Measurements from ENCODE around the gene AKAP9. TPM values are rescaled to one million over a fixed set of nuclear protein-coding genes. Genes with fewer than 3 reads are reported as not detected.
"Not testable (repeated sequence)": the region's sequence is repeated elsewhere in the genome, so short reads cannot be mapped to it uniquely, and the experiment has no call there.

AKAP9 gene
- total RNA-seq, 4 donors from 2014 or later: 49.4 to 192 (median 68.0) TPM

DNA sequence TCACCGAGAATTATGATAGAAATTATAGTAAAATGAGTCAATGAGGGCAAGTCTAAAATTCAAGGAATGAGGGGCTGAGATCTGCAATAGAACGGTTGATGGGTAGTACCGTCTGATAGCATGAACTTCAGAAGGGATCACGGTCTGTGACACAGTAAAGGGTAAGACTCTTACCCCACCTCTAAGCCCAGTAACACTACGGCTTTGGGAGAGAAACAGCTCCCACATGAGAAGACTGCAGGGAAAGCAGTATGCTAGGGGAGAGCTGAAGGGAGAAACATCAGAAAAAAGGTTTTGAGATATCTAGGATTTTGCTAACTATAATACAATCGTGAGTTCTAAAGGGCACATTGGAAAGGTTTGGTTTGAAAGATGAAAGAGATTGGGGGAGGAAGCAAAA is 12.8 kb upstream of the AKAP9 start:
- no peak overlapping the region for H3K27ac ChIP-seq
- WGBS: 77% methylated on average over 5 of the region's 6 CpGs
- DNase-seq (ENCODE audit: low spot score in 2 of 2): no peak
- H3K4me3 ChIP-seq: no peak overlapping the region
- H3K36me3 ChIP-seq: no peaks in the 10 kb centered on the region
- TF ChIP-seq EP300 (IDR thresholded peaks at IDR 0.05) (no peak), POLR2AphosphoS5 (IDR thresholded peaks at IDR 0.05) (no peak), POLR2A (IDR thresholded peaks at IDR 0.05) (no peak)
- TF ChIP-seq, protein P1, sequence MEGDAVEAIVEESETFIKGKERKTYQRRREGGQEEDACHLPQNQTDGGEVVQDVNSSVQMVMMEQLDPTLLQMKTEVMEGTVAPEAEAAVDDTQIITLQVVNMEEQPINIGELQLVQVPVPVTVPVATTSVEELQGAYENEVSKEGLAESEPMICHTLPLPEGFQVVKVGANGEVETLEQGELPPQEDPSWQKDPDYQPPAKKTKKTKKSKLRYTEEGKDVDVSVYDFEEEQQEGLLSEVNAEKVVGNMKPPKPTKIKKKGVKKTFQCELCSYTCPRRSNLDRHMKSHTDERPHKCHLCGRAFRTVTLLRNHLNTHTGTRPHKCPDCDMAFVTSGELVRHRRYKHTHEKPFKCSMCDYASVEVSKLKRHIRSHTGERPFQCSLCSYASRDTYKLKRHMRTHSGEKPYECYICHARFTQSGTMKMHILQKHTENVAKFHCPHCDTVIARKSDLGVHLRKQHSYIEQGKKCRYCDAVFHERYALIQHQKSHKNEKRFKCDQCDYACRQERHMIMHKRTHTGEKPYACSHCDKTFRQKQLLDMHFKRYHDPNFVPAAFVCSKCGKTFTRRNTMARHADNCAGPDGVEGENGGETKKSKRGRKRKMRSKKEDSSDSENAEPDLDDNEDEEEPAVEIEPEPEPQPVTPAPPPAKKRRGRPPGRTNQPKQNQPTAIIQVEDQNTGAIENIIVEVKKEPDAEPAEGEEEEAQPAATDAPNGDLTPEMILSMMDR (IDR thresholded peaks at IDR 0.05): no peak
- no peaks in the 10 kb centered on the region for H3K4me1 ChIP-seq
- no peaks in the 10 kb centered on the region for H3K27me3 ChIP-seq
- H3K9me3 ChIP-seq: no peaks in the 10 kb centered on the region

DNA sequence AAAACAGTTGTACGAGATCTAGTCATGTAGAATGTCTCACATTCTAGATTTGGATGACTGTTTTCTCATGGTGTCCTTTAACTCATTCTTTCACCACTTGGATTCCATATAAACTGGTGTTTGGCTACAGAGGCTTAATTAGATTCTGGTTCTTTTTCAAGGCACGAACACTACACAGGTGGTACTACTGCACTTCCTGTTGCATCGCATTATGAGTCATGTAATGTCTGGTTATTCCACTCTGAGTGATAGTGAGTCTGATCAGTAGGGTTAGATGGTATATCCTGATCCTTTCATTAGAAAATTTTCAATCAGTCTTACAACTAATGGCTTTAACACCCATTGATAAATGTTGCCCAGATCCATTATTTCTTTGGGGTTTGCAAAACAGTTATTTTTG is 11.2 kb upstream of the AKAP9 start:
- WGBS: 55% methylated on average over 3 of the region's 3 CpGs
- H3K9me3 ChIP-seq: no peaks in the 10 kb centered on the region
- no peaks in the 10 kb centered on the region for H3K27me3 ChIP-seq
- no peak for DNase-seq (ENCODE audit: low spot score in 2 of 2)
- H3K36me3 ChIP-seq: no peaks in the 10 kb centered on the region
- no peak overlapping the region for H3K27ac ChIP-seq
- no peaks in the 10 kb centered on the region for H3K4me1 ChIP-seq
- no peak for TF ChIP-seq POLR2A (IDR thresholded peaks at IDR 0.05)
- TF ChIP-seq EP300 (IDR thresholded peaks at IDR 0.05): no peak
- TF ChIP-seq, protein P1 (IDR thresholded peaks at IDR 0.05): no peak
- TF ChIP-seq POLR2AphosphoS5 (IDR thresholded peaks at IDR 0.05): no peak
- no peak overlapping the region for H3K4me3 ChIP-seq

DNA sequence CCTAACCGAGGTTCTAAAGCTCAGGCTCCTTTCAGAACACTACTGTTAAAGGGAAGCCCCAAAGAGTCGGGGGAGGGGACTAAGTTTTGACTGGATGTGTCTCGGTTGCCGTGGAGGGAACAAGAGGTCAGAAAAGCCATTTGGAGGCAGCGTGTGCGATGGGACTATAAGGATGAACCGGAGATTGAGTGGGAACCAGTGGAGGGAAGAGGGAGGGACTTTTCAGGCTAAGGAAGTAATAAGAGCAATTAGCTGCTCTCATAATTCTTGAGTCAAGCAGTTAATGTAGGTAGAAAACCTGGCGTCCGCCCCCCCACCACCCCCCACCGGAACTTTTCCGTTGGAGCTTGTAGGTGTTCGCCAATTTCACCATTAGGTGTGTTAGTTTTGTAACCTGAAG is 491 bp upstream of the AKAP9 start:
- Histone ChIP-seq H3K27me3 (no peaks in the 10 kb centered on the region), H3K27ac (peak overlapping the region; percentile 97), H3K9me3 (no peaks in the 10 kb centered on the region), H3K4me1 (peaks cover 27% of the 10 kb centered on the region), H3K36me3 (no peaks in the 10 kb centered on the region), H3K4me3 (peak overlapping the region; percentile 89)
- WGBS: under 1% methylated on average over 12 of the region's 12 CpGs
- DNase-seq (ENCODE audit: low spot score in 2 of 2): no peak
- no peak for TF ChIP-seq POLR2AphosphoS5 (IDR thresholded peaks at IDR 0.05)
- no peak for TF ChIP-seq EP300 (IDR thresholded peaks at IDR 0.05)
- TF ChIP-seq POLR2A (IDR thresholded peaks at IDR 0.05): no peak
- TF ChIP-seq, protein P1 (IDR thresholded peaks at IDR 0.05): no peak

DNA sequence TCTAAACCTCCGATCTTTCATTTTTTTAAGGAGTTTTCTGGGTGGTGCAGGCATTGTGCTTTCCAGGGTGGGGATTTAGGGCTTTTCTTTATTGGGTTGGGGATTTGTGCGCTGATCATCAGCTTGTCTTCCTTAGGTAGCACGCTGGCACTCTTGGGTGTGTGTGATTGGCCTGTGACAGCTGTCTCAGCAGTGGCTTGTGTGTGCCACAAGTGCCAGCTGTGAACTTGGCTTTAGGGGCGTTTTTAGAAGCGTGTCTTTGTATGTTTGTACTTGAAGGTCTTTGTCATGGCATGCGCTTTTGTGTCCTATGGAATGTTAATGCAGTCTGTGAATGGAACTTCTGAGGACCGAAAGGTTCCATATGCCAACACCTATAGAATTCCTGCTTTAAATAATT is 788 bp downstream of the AKAP9 start:
- TF ChIP-seq POLR2A (IDR thresholded peaks at IDR 0.05): no peak
- TF ChIP-seq, protein P1 (IDR thresholded peaks at IDR 0.05): no peak
- TF ChIP-seq POLR2AphosphoS5 (IDR thresholded peaks at IDR 0.05): no peak
- no peak for TF ChIP-seq EP300 (IDR thresholded peaks at IDR 0.05)
- H3K4me3 ChIP-seq: peak overlapping the region; percentile 89
- no peak for DNase-seq (ENCODE audit: low spot score in 2 of 2)
- H3K27ac ChIP-seq: peak overlapping the region; percentile 97
- H3K27me3 ChIP-seq: no peaks in the 10 kb centered on the region
- peaks cover 39% of the 10 kb centered on the region for H3K4me1 ChIP-seq
- H3K36me3 ChIP-seq: no peaks in the 10 kb centered on the region
- 0% methylated on average over 7 of the region's 7 CpGs for WGBS
- no peaks in the 10 kb centered on the region for H3K9me3 ChIP-seq

DNA sequence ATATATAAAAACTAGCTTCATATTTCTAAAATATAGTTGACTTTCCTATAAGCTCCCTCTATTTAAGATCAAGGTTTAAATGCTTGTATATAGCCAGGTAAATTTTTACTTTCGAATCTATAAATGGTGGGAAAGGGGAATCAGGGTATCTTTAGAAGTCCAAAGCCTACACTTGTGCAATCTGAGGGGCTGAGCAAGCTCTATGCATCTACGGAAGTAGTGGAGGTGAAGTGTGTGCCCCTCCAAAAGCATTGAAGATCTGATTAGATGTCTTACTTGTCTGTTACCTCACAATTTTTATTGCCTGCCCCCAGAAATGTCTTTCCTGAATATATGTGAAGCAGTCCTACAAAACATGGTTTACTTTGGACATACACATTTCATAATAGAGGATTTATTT is 1.6 kb downstream of the AKAP9 start:
- Histone ChIP-seq H3K4me1 (peaks cover 40% of the 10 kb centered on the region), H3K9me3 (no peaks in the 10 kb centered on the region), H3K27me3 (no peaks in the 10 kb centered on the region), H3K27ac (no peak overlapping the region), H3K36me3 (no peaks in the 10 kb centered on the region), H3K4me3 (peak overlapping the region; percentile 89)
- no peak for DNase-seq (ENCODE audit: low spot score in 2 of 2)
- TF ChIP-seq, protein P1 (IDR thresholded peaks at IDR 0.05): no peak
- no peak for TF ChIP-seq POLR2A (IDR thresholded peaks at IDR 0.05)
- WGBS: 47% methylated on average over 2 of the region's 2 CpGs

DNA sequence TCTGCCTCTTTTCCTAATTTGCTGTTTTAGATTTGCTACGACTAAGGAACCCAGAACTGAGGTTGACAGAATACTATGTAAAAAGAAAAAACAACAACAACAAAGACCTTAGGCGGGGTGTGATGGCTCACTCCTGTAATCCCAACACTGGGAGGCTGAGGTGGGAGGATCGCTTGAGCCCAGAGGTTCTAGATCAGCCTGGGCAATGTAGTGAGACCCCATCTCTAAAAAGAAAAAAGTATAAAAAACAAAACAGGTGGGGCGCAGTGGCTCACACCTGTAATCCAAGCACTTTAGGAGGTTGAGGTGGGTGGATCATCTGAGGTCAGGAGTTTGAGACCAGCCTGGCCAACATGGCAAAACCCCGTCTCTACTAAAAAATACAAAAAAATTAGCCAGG is 4.3 kb downstream of the AKAP9 start:
- Histone ChIP-seq H3K4me1 (peaks cover 34% of the 10 kb centered on the region), H3K27ac (peak overlapping the region; percentile 10)
- H3K27me3 ChIP-seq; H3K9me3 ChIP-seq; H3K4me3 ChIP-seq; H3K36me3 ChIP-seq; DNase-seq (ENCODE audit: low spot score in 2 of 2): not testable (repeated sequence)
- 96% methylated on average over 5 of the region's 5 CpGs for WGBS

Measured in suprapubic skin (tissue), 4 donors.